K562 (cell line): ENCODE measurements around the gene AGGF1. TPM values are rescaled to one million over a fixed set of nuclear protein-coding genes. Genes with fewer than 3 reads are reported as not detected.

Experiments used
- ATAC-seq: fragments of 200-7000 bp; cut with Tn5 transposase; 3 replicates; pipeline ENCODE4 v1.9.1; 2020; ENCODE audit warnings: moderate library complexity
- BruUV-seq: library from RNA; stranded (reverse); fragments of 400-500 nt; replicated peaks from 2 replicates; lab custom pipeline; 2021; lab: Mats Ljungman, UMichigan
- CTCF ChIA-PET: fragments of 300-600 bp; formaldehyde crosslinking; extraction: SDS; loops from one replicate; lab custom pipeline; 2021; ENCODE audit warnings: low intra/inter-chr PET ratio; lab: Yijun Ruan, JAX
- POLR2A ChIA-PET: fragments of 300-600, 350-650 bp; sonication (Branson Sonifier 250); formaldehyde crosslinking; extraction: SDS; loops from one replicate; lab custom pipeline; 2021; ENCODE audit warnings: antibody characterized with exemption, inconsistent platforms; lab: Yijun Ruan, JAX
- DNase-seq, 4 experiments: peaks; one replicate each; pipeline versions ENCODE4 v3.0.0 to v3.0.0-alpha.2; 2011 to 2018; ENCODE audit warnings: low spot score in 3 of 4, mixed read lengths in 3 of 4; ENCODE audit errors: extremely low read depth in 1 of 4
- FAIRE-seq: peaks from 2 replicates; lab custom pipeline; 2011; peaks lifted over from hg19 to GRCh38; lab: Jason Lieb, UNC
- H2AFZ ChIP-seq: 2 replicates; pipeline ENCODE4 v1.6.0; 2011; ENCODE audit warnings: low read depth, low read length, control low read depth, inconsistent platforms
- H3K27ac ChIP-seq: fragments of 200-600 bp; 3 replicates; pipeline ENCODE4 v1.8.0; 2011; ENCODE audit warnings: low read depth, mild to moderate bottlenecking, control low read depth, inconsistent platforms, low read length, moderate library complexity, mixed read lengths; ENCODE audit errors: extremely low read depth
- H3K27me3 ChIP-seq, 2 experiments: fragments of 300-600 bp in 1 of 2; 2 replicates in 1 of 2; 3 replicates in 1 of 2; pipeline versions ENCODE4 v1.6.0 to v1.8.0; 2011; ENCODE audit warnings: inconsistent platforms in 2 of 2, low read length in 2 of 2, mild to moderate bottlenecking in 1 of 2, mixed read lengths in 1 of 2, moderate library complexity in 1 of 2; ENCODE audit not compliant: control insufficient read depth in 2 of 2, insufficient read depth in 2 of 2
- H3K36me3 ChIP-seq: fragments of 300-600 bp; 3 replicates; pipeline ENCODE4 v1.8.0; 2011; ENCODE audit warnings: mild to moderate bottlenecking, low read length, inconsistent platforms; ENCODE audit not compliant: control insufficient read depth, insufficient read depth
- H3K4me1 ChIP-seq, 2 experiments: fragments of 200-600 bp in 1 of 2; replicated peaks in 1 of 2; 2 replicates in 1 of 2; 3 replicates in 1 of 2; pipeline versions ENCODE4 v1.5.1 to v1.8.0; 2011; ENCODE audit warnings: inconsistent platforms in 2 of 2, low read length in 2 of 2, mild to moderate bottlenecking in 1 of 2, mixed read lengths in 1 of 2, moderate library complexity in 1 of 2; ENCODE audit not compliant: control insufficient read depth in 2 of 2, insufficient read depth in 2 of 2
- H3K4me2 ChIP-seq: 2 replicates; pipeline ENCODE4 v1.6.1; 2011; ENCODE audit warnings: low read length, control low read depth, inconsistent platforms, mixed read lengths; ENCODE audit not compliant: insufficient read depth
- H3K4me3 ChIP-seq: fragments of 200-600 bp; sonication (generic), shearing (Covaris generic); 2 replicates; pipeline ENCODE4 v1.5.1; 2016; ENCODE audit warnings: control low read depth, inconsistent platforms
- H3K79me2 ChIP-seq: fragments of 200-600 bp; 3 replicates; pipeline ENCODE4 v1.8.0; 2011; ENCODE audit warnings: low read length, inconsistent platforms; ENCODE audit not compliant: control insufficient read depth, insufficient read depth
- H3K9ac ChIP-seq, 2 experiments: 2 replicates each; pipeline versions ENCODE4 v1.6.0 to v1.6.1; 2011; ENCODE audit warnings: low read depth in 2 of 2, low read length in 2 of 2, control low read depth in 1 of 2, inconsistent platforms in 1 of 2, mild to moderate bottlenecking in 1 of 2, mixed read lengths in 1 of 2; ENCODE audit not compliant: insufficient read depth in 1 of 2
- H3K9me1 ChIP-seq: one replicate; pipeline ENCODE4 v1.6.0; 2011; ENCODE audit warnings: inconsistent platforms, mild to moderate bottlenecking, low read length, moderate library complexity; ENCODE audit not compliant: control insufficient read depth, insufficient read depth
- H3K9me3 ChIP-seq: replicated peaks from 2 replicates; pipeline ENCODE4 v1.5.1; 2011; ENCODE audit warnings: low read depth, low read length, inconsistent platforms; ENCODE audit not compliant: control insufficient read depth, insufficient read depth
- H4K20me1 ChIP-seq: replicated peaks from 2 replicates; pipeline ENCODE4 v1.6.1; 2011; ENCODE audit warnings: low read length, inconsistent platforms, mixed read lengths; ENCODE audit not compliant: control insufficient read depth, insufficient read depth
- CBX1 ChIP-seq: sonication (generic); IDR thresholded peaks from 2 replicates; pipeline ENCODE4 v1.6.1; 2016; ENCODE audit warnings: antibody characterized with exemption, low read depth, mild to moderate bottlenecking
- CUX1 ChIP-seq: fragments of 200-800 bp; sonication (Bioruptor generic); IDR thresholded peaks from 2 replicates; pipeline ENCODE4 v1.6.1; 2016; ENCODE audit warnings: missing genetic modification characterization, missing compliant biosample characterization
- MGA ChIP-seq: fragments of 450-650 bp; IDR thresholded peaks from 2 replicates; pipeline ENCODE4 v1.6.1; 2016; ENCODE audit warnings: mild to moderate bottlenecking, moderate library complexity
- RBM25 ChIP-seq: fragments of 200-400 bp; formaldehyde crosslinking; IDR thresholded peaks from 2 replicates; pipeline ENCODE4 v1.6.1; 2018; ENCODE audit warnings: low read length, low read depth, moderate library complexity; ENCODE audit not compliant: severe bottlenecking
- SPI1 ChIP-seq: IDR thresholded peaks from 2 replicates; pipeline ENCODE4 v1.6.1; 2011; ENCODE audit warnings: low read depth, low read length, control low read depth, borderline replicate concordance
- ZNF3 ChIP-seq: fragments of 250-450 bp; sonication (Bioruptor Pico); IDR thresholded peaks from 2 replicates; pipeline ENCODE4 v1.5.0; 2021; ENCODE audit warnings: mild to moderate bottlenecking, moderate library complexity
- WGBS: fragments of 100-300 bp; shearing (Covaris generic); methylation state at CpG from one replicate; pipeline ENCODE4 v1.1.6; 2016; ENCODE audit warnings: low coverage, mixed read lengths; ENCODE audit not compliant: insufficient coverage; ENCODE audit errors: missing lambda C conversion rate; 5-methylcytosine and 5-hydroxymethylcytosine counted together
- in situ Hi-C: fragments of 300-500 bp; cut with MboI; formaldehyde crosslinking; loops from 4 replicates; pipeline ENCODE4 v1.15.0; 2018; ENCODE audit warnings: inconsistent platforms, mixed read lengths
- intact Hi-C: fragments of 100-400 bp; cut with micrococcal nuclease; formaldehyde crosslinking; loops from 2 replicates; pipeline ENCODE4 v1.14.2; 2022
- polyA plus RNA-seq, 8 experiments: library from polyadenylated mRNA; depleted of rRNA in 4 of 8; stranded (reverse) in 5 of 8; unstranded in 3 of 8; fragments of >200 nt; fragmentation: Nextera tagmentation in 2 of 8; fragmentation: Illumina TruSeq in 1 of 8; extraction: Ambion mirVana in 2 of 8; extraction: Trizol in 1 of 8; gene quantifications; 2 replicates each; pipeline versions ENCODE4 v1.2.1 to v1.2.3, GENCODE V29; 2011 to 2014; ENCODE audit warnings: inconsistent platforms in 1 of 8, missing spikeins in 1 of 8
- total RNA-seq, 7 experiments: library from RNA; depleted of rRNA in 6 of 7; stranded (reverse); fragments of >200 nt in 6 of 7; fragmentation: Illumina TruSeq in 2 of 7; extraction: Trizol in 2 of 7; gene quantifications; 2 replicates each; pipeline versions ENCODE4 v1.2.1 to v1.2.3, GENCODE V29; 2011 to 2021; ENCODE audit warnings: low replicate concordance in 1 of 7

AGGF1 gene
- total and polyA plus RNA-seq, 9 of the 15 experiments (the other 6 are each of a cell fraction or from before 2014, with no cell fraction given), result 5.2 to 20.4 (median 13.4) TPM

DNA sequence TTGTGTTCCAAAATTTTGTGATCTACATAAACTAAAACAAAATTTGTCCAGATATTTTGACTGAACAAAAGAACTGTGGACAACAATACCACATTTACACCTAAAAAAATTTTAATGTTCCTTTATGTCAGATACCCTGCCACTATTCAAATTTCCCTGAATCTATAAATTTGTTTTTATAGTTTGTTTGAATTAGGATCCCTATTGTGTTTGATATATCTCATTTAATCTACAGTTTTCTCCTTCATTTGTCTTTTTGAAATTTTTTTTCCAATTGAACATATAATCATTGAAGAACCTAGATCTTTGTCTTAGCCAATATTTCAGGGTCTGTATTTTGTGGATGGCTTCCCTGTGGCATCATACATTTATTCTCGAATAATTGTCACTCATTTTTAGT is 5.7 kb downstream of the AGGF1 start:
- H3K27ac ChIP-seq, result no peak overlapping the region
- no peak overlapping the region for H2AFZ ChIP-seq
- no peaks in the 10 kb centered on the region for H3K9me3 ChIP-seq
- no peak for DNase-seq
- H3K79me2 ChIP-seq, result peaks cover 8% of the 10 kb centered on the region
- intact Hi-C loops, result no loop called here
- no peak for ATAC-seq
- H3K4me3 ChIP-seq, result no peak overlapping the region
- H3K9ac ChIP-seq, result no peak overlapping the region
- no peaks in the 10 kb centered on the region for H3K27me3 ChIP-seq
- no peak for FAIRE-seq
- H3K36me3 ChIP-seq, result peaks cover 54% of the 10 kb centered on the region
- no peak overlapping the region for H3K4me2 ChIP-seq
- no peaks in the 10 kb centered on the region for H4K20me1 ChIP-seq
- CTCF ChIA-PET, result no interaction called here
- no TSS peak for BruUV-seq
- POLR2A ChIA-PET, result no interaction called here
- WGBS, result 43% methylated on average over 1 of the region's 1 CpG
- no peaks in the 10 kb centered on the region for H3K9me1 ChIP-seq
- in situ Hi-C loops, result no loop called here
- H3K4me1 ChIP-seq, result peaks cover 4 to 5% of the 10 kb centered on the region in 2 experiments; a peak in 2 of 5 replicates
- no peak for TF ChIP-seq ZNF3 (CRISPR knock-in tag)
- no peak for TF ChIP-seq CBX1
- TF ChIP-seq CUX1, result no peak
- no peak for TF ChIP-seq MGA
- TF ChIP-seq RBM25, result no peak
- TF ChIP-seq SPI1, result no peak
